Heart right ventricle (tissue), 16 donors: ENCODE measurements around the gene CD276. TPM values are rescaled to one million over a fixed set of nuclear protein-coding genes. Genes with fewer than 3 reads are reported as not detected.

ENCODE experiments used
- ATAC-seq, 8 donors: fragments of 200-7000 bp; cut with Tn5 transposase; one replicate each; pipeline ENCODE4 v1.9.1; 2020; ENCODE audit warnings: mild to moderate bottlenecking in 8 of 8, moderate library complexity in 8 of 8, moderate number of reproducible peaks in 1 of 8
- DNase-seq, 2 donors: peaks; one replicate each; pipeline ENCODE4 v3.0.0-alpha.2; 2020
- H3K27ac ChIP-seq, 10 donors: fragments of 200-600 bp; sonication (generic) in 2 of 10; one replicate each; pipeline versions ENCODE4 v1.5.0 to v1.8.0; 2020 to 2022; ENCODE audit warnings: mild to moderate bottlenecking in 3 of 10
- H3K27me3 ChIP-seq, 7 donors: fragments of 200-600 bp; one replicate each; pipeline ENCODE4 v1.8.0; 2021 to 2022; ENCODE audit warnings: mild to moderate bottlenecking in 2 of 7
- H3K36me3 ChIP-seq, 9 donors: fragments of 200-600 bp; sonication (generic) in 1 of 9; one replicate each; pipeline versions ENCODE4 v1.5.0 to v1.8.0; 2020 to 2022; ENCODE audit warnings: mild to moderate bottlenecking in 2 of 9
- H3K4me1 ChIP-seq, 9 donors: fragments of 200-600 bp; sonication (generic) in 1 of 9; one replicate each; pipeline versions ENCODE4 v1.5.0 to v1.8.0; 2020 to 2022; ENCODE audit warnings: mild to moderate bottlenecking in 4 of 9
- H3K4me3 ChIP-seq, 10 donors: fragments of 200-600 bp; sonication (generic) in 2 of 10; one replicate each; pipeline versions ENCODE4 v1.5.0 to v1.8.0; 2020 to 2022; ENCODE audit warnings: mild to moderate bottlenecking in 7 of 10, moderate library complexity in 2 of 10
- H3K9me3 ChIP-seq, 11 donors: fragments of 200-600 bp in 10 of 11; sonication (generic) in 2 of 11; one replicate each; pipeline versions ENCODE4 v1.5.0 to v1.8.0; 2013 to 2022; ENCODE audit warnings: mild to moderate bottlenecking in 2 of 11, control low read depth in 1 of 11, moderate library complexity in 1 of 11
- WGBS, 2 donors: extraction: QIAGEN DNeasy Blood & Tissue Kit; methylation state at CpG; one replicate each; pipeline ENCODE4 v1.1.7; 2013; ENCODE audit warnings: inconsistent platforms in 1 of 2; 5-methylcytosine and 5-hydroxymethylcytosine counted together
- intact Hi-C, 10 donors: fragments of 100-400 bp; cut with DNase I; formaldehyde crosslinking; loops; one replicate each; pipeline versions ENCODE4 v1.11.1 to v1.14.2; 2022
- polyA plus RNA-seq, 2 donors: library from polyadenylated mRNA; stranded (reverse); fragments of 200-250 nt; gene quantifications; one replicate each; pipeline ENCODE4 v1.2.3, GENCODE V29; 2013
- total RNA-seq, 10 donors: library from RNA; stranded (reverse); fragmentation: NEBNext Ultra II Directional in 3 of 10; extraction: Animal tissue kit (Norgen Biotek cat#: 25700) in 3 of 10; gene quantifications; one replicate each; pipeline versions ENCODE4 v1.2.1 to v1.2.4, GENCODE V29; 2021 to 2023
- TF ChIP-seq, protein P1 (sequence below), 9 donors: fragments of 200-600 bp; sonication (generic) in 2 of 9; IDR thresholded peaks; one replicate each; pipeline versions ENCODE4 v1.5.0 to v1.8.0; 2021 to 2022; ENCODE audit warnings: antibody characterized with exemption in 9 of 9, mild to moderate bottlenecking in 5 of 9, moderate library complexity in 1 of 9
- donor health status: Arrhythmogenic right ventricular cardiomyopathy.
- donor health status: ischemic (EF 13 %, LVEDD 7.1; RV severe dilation, severe dysfunction).
- donor health status: healthy with polysubstance abuse.
- donor health status: DM: no; HTN: yes; CAD: no.
- donor health status: DM: no; HTN: no; CAD: no.
- donor health status: ischemic (EF 25% LVEDD 6.9; RV normal size, moderate dysfunction).
- donor health status: ischemic (EF 25% LVEDD 5.7; RV mildly dilated, moderate dysfunction).
- donor health status: healthy.
- donor health status: DM: yes; HTN: yes; CAD: no.
- donor health status: Ischemic cardiomyopathy.
- donor health status: ischemic (EF 35%, LVEDD 5.7; RV mildly dilated, moderate dysfunction).
- donor health status: nonischemic (EF 11% LVEDD 7.7; RV severe dilation, severe dysfunction).
- donor health status: DM: yes; HTN: yes; CAD: no.
- donor health status: PGD.
- donor health status: ischemic (EF 29% LVEDD 5.4; RV normal size, mild dysfunction).
- donor health status: nonischemic (EF 23%, LVEDD 6.1; RV moderate dilation, normal function).

The CD276 gene
- total and polyA plus RNA-seq, 12 donors: 26.5 to 77.1 (median 38.1) TPM

DNA sequence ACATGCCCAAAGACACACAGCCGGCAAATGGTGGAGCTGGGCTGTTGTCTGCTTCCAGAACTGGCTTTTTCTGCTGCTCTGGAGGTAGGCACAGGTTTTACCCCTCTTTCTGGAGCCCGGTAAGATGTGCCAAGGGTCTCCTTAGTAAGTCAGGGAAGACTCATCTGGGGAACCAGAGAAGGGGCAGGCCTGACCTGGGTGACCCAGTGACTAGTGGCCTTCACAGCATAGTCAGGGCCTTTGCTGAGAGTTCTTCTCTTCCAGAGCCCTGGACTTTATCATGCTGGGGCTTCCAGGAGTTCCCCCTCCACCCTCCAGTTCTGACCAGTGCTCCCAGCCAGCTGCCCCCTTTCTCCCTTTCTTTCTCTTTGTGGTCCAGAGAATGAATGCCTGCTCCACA is 3.2 kb downstream of the CD276 start:
- peak overlapping the region in 4 of 10 donors; percentile 12 to 61 (median 32) for H3K27ac ChIP-seq
- no peak overlapping the region for H3K4me3 ChIP-seq
- peaks cover 21 to 82% (median 55%) of the 10 kb centered on the region in 9 donors for H3K4me1 ChIP-seq
- H3K36me3 ChIP-seq: no peaks in the 10 kb centered on the region
- no peak for DNase-seq
- TF ChIP-seq, protein P1, sequence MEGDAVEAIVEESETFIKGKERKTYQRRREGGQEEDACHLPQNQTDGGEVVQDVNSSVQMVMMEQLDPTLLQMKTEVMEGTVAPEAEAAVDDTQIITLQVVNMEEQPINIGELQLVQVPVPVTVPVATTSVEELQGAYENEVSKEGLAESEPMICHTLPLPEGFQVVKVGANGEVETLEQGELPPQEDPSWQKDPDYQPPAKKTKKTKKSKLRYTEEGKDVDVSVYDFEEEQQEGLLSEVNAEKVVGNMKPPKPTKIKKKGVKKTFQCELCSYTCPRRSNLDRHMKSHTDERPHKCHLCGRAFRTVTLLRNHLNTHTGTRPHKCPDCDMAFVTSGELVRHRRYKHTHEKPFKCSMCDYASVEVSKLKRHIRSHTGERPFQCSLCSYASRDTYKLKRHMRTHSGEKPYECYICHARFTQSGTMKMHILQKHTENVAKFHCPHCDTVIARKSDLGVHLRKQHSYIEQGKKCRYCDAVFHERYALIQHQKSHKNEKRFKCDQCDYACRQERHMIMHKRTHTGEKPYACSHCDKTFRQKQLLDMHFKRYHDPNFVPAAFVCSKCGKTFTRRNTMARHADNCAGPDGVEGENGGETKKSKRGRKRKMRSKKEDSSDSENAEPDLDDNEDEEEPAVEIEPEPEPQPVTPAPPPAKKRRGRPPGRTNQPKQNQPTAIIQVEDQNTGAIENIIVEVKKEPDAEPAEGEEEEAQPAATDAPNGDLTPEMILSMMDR (IDR thresholded peaks at IDR 0.05): no peak
- intact Hi-C loops: no loop called here
- peaks cover 0 to 41% (median 0%) of the 10 kb centered on the region in 7 donors for H3K27me3 ChIP-seq
- no peak for ATAC-seq
- H3K9me3 ChIP-seq: no peaks in the 10 kb centered on the region
- 96 to 97% methylated on average over 2 of the region's 2 CpGs for WGBS, 2 donors

DNA sequence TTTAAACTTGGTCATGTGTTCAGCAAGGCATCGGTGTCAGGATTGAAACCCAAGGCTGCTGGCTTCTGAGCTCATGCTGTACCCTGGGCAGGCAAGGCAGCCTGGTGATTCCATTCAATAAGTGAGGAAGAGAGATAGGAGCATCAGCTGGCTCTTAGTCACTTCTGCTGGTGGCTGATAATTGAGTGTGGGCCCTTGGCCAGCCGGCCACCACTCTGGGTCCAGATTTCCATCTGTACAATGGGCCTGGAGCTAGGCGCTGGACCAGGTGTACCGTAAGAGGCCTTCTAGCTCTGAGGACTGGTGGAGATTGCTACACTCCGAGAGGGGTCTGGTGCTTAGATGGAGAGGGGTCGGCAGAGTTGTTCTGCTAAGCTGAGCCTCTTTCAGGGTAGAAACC is 4.3 kb downstream of the CD276 start:
- no peaks in the 10 kb centered on the region for H3K9me3 ChIP-seq
- H3K27me3 ChIP-seq: peaks cover 0 to 30% (median 0%) of the 10 kb centered on the region in 7 donors
- no peak overlapping the region for H3K4me3 ChIP-seq
- WGBS, 2 donors: 83 to 90% methylated on average over 6 of the region's 6 CpGs
- ATAC-seq: no peak
- intact Hi-C loops: no loop called here
- TF ChIP-seq, protein P1 (IDR thresholded peaks at IDR 0.05): no peak
- peaks cover 21 to 81% (median 53%) of the 10 kb centered on the region in 9 donors for H3K4me1 ChIP-seq
- no peaks in the 10 kb centered on the region for H3K36me3 ChIP-seq
- H3K27ac ChIP-seq: peak overlapping the region in 2 of 10 donors; percentile 26 to 36
- DNase-seq: no peak

DNA sequence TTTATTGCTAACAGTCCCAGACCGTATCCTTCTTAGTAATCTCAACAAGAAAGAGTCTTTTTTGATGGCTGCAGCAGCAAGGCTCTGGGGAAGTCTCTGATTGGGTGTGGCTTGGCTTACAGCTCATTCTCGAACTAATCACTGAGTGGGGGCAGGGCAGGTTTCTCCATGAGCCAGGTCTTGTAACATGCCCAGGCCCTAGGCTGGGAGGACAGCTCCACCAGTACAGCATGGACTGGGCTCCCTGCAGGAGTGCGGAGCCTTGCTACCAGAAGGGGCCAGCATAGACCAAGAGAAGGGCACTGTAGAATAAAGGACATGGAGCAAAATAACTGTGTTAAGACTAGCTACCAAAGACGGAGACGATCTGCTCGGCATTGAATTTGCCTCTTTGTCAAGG is 7.2 kb downstream of the CD276 start:
- Histone ChIP-seq H3K27ac (peak overlapping the region in 5 of 10 donors; percentile 10 to 60 (median 36)), H3K4me1 (peaks cover 18 to 86% (median 68%) of the 10 kb centered on the region in 9 donors), H3K4me3 (no peak overlapping the region), H3K36me3 (no peaks in the 10 kb centered on the region), H3K9me3 (no peaks in the 10 kb centered on the region), H3K27me3 (peaks cover 0 to 11% (median 0%) of the 10 kb centered on the region in 7 donors)
- DNase-seq: peak; percentile 49 to 64
- 38 to 45% methylated on average over 6 of the region's 6 CpGs for WGBS, 2 donors
- TF ChIP-seq, protein P1 (IDR thresholded peaks at IDR 0.05): peak in 7 of 9 donors; percentile 14 to 53 (median 29)
- intact Hi-C loops: loop anchor here in 4 of 10 donors (5.0 to 10.0 kb wide), 3 partner anchors 124 to 387 kb away; no protein-coding TSS in a partner anchor
- peak; percentile 43 to 84 (median 70) for ATAC-seq

DNA sequence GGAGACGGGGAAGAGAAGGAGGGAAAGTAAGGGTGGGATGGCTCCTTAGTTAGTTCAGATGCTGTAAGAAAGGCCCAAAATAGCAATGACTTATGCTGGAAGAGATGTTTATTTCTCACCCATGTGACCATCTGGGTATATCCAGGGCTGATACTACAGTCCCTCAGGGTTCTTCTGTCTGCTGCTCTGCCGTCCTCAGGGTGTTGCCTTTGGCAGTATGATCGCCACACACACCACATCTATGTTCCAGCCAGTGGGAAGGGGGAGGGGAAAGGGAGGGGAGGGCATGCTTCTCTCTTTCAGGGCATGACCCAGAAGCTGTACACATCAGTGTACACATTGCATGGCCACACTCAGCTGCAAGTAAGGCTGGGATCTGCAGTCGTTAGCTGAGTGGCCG is 10.2 kb downstream of the CD276 start:
- DNase-seq: no peak
- Histone ChIP-seq H3K4me3 (no peak overlapping the region), H3K27ac (peak overlapping the region in 1 of 10 donors; percentile 19), H3K9me3 (no peaks in the 10 kb centered on the region), H3K27me3 (peaks cover 0 to 18% (median 0%) of the 10 kb centered on the region in 7 donors), H3K4me1 (peaks cover 22 to 81% (median 63%) of the 10 kb centered on the region in 9 donors), H3K36me3 (peaks cover 0 to 5% (median 0%) of the 10 kb centered on the region in 9 donors)
- intact Hi-C loops: loop anchor here in 4 of 10 donors (5.0 to 10.0 kb wide), 3 partner anchors 127 to 390 kb away; no protein-coding TSS in a partner anchor
- 44 to 50% methylated on average over 5 of the region's 5 CpGs for WGBS, 2 donors
- peak in 4 of 8 donors; percentile 7 to 36 (median 27) for ATAC-seq
- TF ChIP-seq, protein P1 (IDR thresholded peaks at IDR 0.05): no peak
